RKO (cell line): Measurements from ENCODE around the gene RPUSD1.
"Not testable (repeated sequence)": the region's sequence is repeated elsewhere in the genome, so short reads cannot be mapped to it uniquely, and the experiment has no call there.

Experiments
- DNase-seq: peaks from one replicate; pipeline ENCODE4 v3.0.0-alpha.2; 2016; ENCODE audit warnings: low spot score

The RPUSD1 gene

DNA sequence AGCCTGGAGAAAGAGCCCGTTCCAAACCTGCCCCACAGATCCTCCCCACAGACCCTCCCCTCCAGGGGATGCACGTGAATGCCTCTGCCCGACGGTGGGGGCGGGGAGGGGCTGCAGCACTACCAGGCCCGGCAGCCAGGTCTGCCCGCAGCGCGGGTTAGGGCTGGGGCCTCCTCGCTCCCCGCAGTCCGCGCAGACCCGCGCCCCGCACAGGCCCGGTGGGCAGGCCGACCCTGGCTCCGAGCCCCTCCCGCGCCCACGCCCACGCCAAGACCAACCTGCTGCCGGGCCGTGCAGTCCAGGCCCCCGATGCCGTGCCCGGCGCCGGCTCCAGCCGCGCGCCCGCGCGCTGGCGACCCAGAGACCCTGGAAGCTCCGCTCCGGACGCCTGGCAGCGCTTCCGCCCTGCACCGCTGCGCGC is at the start of gene RPUSD1:
Gene RPUSD1 (minus strand): TSS at position 404 of the 421 bp plus-strand sequence. CDS start 644 bp downstream, outside the sequence.
- DNase-seq = peak; percentile 33

- not testable (repeated sequence) for DNase-seq
These were observed 48.6 kb upstream of the RPUSD1 start for GRCh38 chr16:836822-837221.

GRCh38 chr16:836221-836620 is 48.0 kb upstream of the RPUSD1 start:
- DNase-seq = no peak

GRCh38 chr16:835373-835772 is 47.2 kb upstream of the RPUSD1 start:
- DNase-seq = no peak

DNA sequence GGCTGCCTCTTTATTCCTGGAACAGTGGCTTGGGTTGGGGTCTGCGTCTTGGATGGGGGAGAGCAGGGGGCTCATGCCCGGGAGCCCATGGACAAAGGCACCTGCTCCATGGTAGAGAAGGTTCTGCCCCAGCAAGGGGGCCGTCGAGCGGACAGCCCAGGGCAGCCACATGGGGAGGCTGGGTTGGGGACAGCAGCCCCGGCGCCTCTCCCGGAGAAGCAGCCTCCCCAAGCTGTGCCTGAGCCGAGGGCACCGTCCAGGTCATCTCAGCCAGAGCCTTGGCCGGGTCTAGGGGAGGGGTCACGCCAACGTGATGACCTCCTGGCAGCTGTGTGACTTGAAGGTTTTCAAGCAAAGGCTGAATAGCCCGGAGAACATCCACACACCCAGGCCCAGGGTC is 45.2 kb upstream of the RPUSD1 start:
- DNase-seq = no peak

DNA sequence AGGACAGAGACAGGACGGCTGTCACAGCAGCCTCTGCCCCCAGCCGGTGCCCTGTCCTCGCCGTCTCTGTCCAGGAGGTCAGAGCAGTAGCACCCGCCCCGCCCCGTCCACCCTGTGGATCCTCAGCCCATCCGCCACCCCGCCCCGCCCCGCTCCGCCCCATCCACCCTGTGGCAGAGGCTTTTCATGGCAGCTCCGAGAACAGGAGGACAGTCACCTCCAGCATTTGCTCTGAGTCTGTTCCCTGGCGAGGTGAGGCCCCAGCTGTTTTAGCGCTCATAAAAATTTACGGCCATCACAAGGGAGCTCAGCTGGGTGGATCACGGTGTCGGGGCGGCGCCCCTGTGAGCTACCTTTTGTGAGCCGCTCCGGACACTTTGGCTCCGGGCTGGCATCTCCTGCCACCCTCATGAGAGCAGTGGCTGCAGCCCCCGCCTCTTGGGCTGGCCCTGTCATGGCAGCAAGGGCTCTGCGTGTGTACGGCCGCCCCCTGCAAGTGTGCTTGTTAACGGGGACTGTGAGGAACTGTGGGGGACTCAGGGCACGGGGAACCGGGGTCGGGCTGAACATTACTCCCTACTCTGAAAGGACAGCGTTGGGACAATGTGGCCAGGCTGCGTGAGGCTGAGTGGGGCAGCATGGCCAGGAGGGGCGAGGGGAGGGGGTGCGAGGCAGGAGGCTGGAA is 44.6 kb upstream of the RPUSD1 start:
- DNase-seq = no peak

DNA sequence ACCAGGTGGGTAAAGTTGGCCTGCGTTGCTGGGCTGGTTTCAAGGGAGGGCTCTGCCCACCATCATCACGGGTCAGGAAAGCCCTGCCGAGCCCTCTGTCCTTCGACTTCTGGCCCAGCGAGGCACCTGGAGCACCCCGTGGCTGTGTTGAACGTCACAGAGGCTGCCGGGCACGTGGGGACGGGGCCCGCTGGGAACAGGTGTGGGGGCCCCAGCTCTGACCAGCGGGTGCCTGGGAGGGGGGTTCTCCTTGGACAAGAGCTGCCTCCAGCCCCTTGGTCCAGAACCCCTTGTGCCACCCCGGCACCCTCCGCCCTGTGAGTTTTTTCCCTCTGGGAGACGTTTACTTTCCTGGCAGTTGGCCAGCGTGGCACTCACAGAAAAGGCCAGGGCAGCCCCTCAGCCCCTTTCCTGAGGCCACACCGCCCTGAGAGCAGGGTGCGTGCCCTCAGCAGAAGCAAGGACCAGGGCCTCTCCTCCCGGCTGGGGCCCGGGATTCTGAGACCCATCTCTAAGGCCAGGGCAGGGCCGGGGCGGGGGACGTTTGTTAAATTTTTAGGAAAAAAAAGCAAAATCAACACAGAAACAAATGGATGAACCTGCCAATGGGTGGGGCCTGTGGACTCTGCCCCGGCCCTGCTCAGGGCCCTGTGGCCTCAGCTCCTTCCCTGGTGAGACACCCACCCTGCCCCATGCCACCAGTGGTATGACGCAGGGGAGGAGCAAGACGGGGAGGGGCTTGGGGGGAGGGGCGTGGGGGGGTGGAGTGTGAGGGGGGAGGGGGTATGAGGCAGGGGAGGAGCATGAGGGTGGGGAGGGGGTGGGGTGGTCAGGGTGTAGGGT is 43.6 kb upstream of the RPUSD1 start:
- DNase-seq = no peak

DNA sequence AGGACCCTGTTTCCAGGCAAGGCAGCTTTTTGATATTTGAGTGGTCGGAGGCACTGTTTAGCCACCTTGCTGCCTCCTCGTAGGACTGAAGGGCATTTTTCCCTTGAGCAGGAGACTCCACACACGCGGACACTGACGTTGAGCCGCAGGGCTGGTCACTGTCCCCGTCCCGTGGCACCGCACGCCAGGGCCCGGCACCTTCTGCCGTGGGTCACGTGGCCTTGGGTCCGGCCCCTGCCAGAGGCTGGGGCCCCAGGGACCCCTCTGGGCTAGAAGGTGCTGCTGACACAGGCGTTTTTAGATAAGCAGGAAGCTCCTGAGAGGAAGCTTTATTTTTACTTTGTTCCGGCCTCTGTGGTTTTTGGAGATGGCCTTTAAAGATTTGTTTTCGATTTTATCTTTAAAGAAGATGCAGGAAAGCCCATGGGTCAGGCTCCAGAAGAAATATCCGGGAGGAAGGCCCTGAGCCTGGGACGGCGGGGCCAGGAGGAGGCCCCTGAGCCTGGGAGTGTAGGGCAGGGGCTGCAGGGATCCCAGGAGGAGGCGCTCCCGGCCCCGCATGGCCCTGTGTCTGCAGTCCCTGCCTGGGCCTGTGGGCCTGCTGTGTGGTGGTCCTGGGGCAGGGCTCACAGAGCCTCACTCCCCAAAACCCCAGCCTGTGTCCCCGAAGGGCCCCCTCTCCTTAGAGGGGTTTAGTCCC is 42.8 kb upstream of the RPUSD1 start:
- DNase-seq = no peak

DNA sequence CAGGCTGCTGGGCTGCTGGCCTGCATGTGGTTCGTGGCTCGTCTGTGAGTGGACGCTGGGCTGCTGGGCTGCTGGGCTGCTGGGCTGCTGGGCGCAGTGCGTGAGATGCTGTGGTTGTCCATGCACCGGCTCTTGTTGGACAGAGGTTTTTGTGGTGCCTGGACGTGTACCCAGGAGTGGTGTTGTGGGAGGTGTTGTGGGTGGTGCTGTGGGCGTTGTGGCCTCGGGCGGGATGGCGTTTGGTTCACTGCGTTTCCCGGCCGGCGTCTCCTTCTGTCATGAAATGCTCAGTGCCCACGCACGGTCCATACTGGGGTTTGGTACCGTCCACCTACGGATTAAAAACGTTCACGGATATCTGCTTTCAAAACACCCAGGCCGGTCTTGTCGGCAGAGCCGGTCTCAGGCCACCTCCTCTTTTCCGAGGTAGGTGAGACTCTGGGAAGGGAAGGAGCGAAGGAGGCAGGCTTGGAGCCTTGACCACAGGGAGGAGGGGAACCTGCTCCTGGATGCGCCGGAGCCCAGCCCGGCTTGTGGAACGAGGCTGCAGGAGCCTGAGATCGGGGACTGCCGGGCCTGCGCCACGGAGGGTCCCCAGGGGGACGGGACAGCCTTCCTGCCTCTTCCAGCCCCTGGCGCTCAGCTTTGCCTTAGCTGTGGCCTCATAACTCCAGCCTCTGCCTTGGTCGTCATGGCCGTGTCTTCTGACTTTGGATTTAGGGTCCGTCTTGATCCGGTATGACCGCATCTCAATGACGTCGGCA is 42.1 kb upstream of the RPUSD1 start:
- DNase-seq = no peak

DNA sequence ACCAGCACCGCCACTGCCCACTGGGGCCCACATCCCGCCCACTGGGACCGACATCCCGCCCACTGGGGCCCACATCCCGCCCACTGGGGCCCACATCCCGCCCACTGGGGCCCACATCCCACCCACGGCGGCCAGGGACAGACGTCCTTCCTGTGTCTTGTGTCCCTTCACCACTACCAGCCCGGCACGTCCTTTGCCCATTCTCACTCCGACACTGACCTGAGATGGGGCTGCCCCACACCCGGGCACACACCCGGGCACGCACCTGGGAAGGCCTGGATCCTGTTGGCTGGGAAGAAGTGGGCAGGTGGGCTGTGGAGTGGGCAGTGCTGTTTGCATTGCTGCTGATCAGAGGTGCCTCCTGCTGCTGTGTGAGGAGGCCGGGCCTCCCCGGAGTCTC is 40.7 kb upstream of the RPUSD1 start:
- DNase-seq = no peak

- DNase-seq = no peak
These were observed 39.3 kb upstream of the RPUSD1 start for GRCh38 chr16:827513-827912.

- no peak for DNase-seq
These were observed 37.3 kb upstream of the RPUSD1 start for GRCh38 chr16:825341-826061.

DNA sequence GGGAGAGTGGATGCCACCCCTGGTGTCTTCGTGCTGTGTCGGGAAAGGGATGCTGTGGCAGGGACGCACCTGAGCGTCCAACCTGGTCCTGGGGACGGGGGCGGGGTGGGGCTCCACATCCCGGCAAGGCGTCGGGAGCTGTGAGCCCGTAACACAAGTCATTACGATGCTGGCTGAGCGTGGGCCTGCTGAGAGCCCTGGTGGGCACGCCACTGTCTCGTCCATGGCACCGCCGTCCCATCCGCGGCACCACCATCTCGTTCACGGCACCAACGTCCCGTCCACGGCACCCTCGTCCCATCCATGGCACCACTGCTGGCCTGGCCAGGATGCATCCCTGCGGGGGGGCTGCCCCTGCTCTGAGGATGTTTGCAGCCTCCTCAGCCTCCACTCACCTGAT is 36.4 kb upstream of the RPUSD1 start:
- no peak for DNase-seq

- no peak for DNase-seq
These were observed 36.0 kb upstream of the RPUSD1 start for GRCh38 chr16:824194-824593.

- no peak for DNase-seq
These were observed 34.7 kb upstream of the RPUSD1 start for GRCh38 chr16:822909-823297.

GRCh38 chr16:822174-822908 is 34.2 kb upstream of the RPUSD1 start:
- DNase-seq = no peak

DNA sequence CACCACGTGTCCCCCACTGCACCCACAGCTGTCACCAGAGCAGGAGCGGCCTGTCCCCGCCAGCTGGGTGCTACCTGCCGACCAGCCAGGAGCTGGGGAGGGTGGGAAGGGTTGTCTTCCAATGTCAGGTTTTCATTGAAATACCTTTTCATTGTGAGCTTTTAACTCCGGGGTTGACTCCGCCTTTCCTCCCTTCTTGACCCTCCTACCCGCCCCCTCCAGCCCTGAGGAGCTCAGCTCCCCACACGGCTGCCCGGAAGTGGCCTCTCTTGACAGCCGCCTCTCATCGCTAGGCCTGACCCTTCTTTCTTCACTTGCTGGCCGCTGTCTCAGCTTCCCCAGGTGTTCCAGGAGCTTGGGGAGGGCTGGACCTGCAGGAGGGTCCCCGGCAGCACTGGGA is 33.6 kb upstream of the RPUSD1 start:
- no peak for DNase-seq

GRCh38 chr16:820748-821147 is 32.6 kb upstream of the RPUSD1 start:
- no peak for DNase-seq

GRCh38 chr16:820044-820408 is 31.8 kb upstream of the RPUSD1 start:
- DNase-seq = not testable (repeated sequence)

DNA sequence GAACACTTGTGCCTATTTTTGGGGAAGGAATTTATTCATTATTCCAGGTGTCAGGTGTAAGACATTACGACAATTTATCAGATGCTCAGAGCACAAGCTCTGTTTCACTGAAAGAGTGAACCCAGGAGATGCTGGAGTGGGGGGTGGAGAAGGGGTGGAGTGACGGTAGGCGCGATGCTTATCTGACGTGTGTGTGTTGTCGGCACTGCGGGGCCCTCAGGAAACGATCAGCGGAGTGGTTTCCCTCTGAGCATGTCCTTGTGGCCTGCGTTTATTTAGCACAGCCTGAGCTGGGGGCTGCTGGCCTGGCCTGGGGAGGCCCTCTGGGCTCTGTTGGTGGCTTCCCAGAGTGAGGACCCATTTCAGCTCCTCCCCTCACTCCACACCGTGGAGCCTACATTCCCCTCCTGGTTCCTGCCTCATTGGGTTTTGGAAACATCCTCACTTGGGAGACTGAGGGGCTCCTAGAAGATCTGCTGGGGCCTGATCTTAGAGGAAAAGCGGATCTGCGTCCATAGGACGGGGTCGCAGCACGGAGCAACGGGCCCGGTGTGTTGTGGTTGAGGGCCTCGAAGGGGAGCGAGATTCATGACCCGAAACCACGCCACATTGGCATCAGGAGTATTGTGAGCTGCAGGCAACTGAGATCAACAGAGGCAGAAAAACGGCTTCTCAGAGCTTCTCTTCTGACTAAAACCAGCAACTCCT is 31.3 kb upstream of the RPUSD1 start:
- no peak for DNase-seq
